SW 1271 (cell line): ENCODE data around the gene RMC1.
"Not testable (repeated sequence)": the region's sequence is repeated elsewhere in the genome, so short reads cannot be mapped to it uniquely, and the experiment has no call there.

Experiments used
- DNase-seq, 2 experiments: peaks; one replicate each; lab custom pipeline; 2025; lab: John Stamatoyannopoulos, UW

The RMC1 gene

GRCh38 chr18:23498117-23498516, 5.2 kb upstream of the RMC1 start:
- no peak for DNase-seq

GRCh38 chr18:23498877-23499276, 4.4 kb upstream of the RMC1 start:
- DNase-seq: peak; percentile 56 to 76

GRCh38 chr18:23499291-23499781, 4.0 kb upstream of the RMC1 start:
- DNase-seq: no peak

- no peak for DNase-seq
These were observed 1.7 kb upstream of the RMC1 start for GRCh38 chr18:23501626-23502025.

GRCh38 chr18:23502516-23503037, 734 bp upstream of the RMC1 start:
- DNase-seq: peak in 1 of 2 experiments; percentile 26

GRCh38 chr18:23503963-23504344, 643 bp downstream of the RMC1 start:
- DNase-seq: no peak

GRCh38 chr18:23504720-23505119, 1.4 kb downstream of the RMC1 start:
- no peak for DNase-seq

- DNase-seq: no peak
These were observed 3.1 kb downstream of the RMC1 start for GRCh38 chr18:23506393-23506792.

- DNase-seq: not testable (repeated sequence)
These were observed 7.6 kb downstream of the RMC1 start for GRCh38 chr18:23510923-23511322.

GRCh38 chr18:23512216-23512615, 8.9 kb downstream of the RMC1 start:
- DNase-seq: not testable (repeated sequence)

- DNase-seq: no peak
These were observed 9.3 kb downstream of the RMC1 start for GRCh38 chr18:23512641-23513040.

- peak; percentile 31 to 75 for DNase-seq
These were observed 12.7 kb downstream of the RMC1 start for GRCh38 chr18:23515911-23516546.

- DNase-seq: no peak
These were observed 16.4 kb downstream of the RMC1 start for GRCh38 chr18:23519734-23520133.

- DNase-seq: no peak
These were observed 18.0 kb downstream of the RMC1 start for GRCh38 chr18:23521271-23521670.

GRCh38 chr18:23521907-23522306, 18.6 kb downstream of the RMC1 start:
- no peak for DNase-seq

GRCh38 chr18:23523429-23524212, 20.3 kb downstream of the RMC1 start:
- no peak for DNase-seq

- DNase-seq: no peak
These were observed 20.9 kb downstream of the RMC1 start for GRCh38 chr18:23524213-23524707.

GRCh38 chr18:23526501-23527063, 23.3 kb downstream of the RMC1 start:
- DNase-seq: no peak

GRCh38 chr18:23528580-23529472, 25.5 kb downstream of the RMC1 start:
- no peak for DNase-seq

GRCh38 chr18:23529604-23530003, 26.3 kb downstream of the RMC1 start:
- peak; percentile 26 to 66 for DNase-seq

- DNase-seq: no peak
These were observed 26.9 kb downstream of the RMC1 start for GRCh38 chr18:23530195-23530594.

GRCh38 chr18:23531912-23532311, 28.6 kb downstream of the RMC1 start:
- no peak for DNase-seq
